Activated effector memory CD4-positive, alpha-beta T cell treated with Interleukin-2 at 50 U/mL for 16 hours (primary cell): Measurements from ENCODE around the gene OR52I1.

Source experiments
- DNase-seq: peaks from one replicate; pipeline ENCODE4 v3.0.0-alpha.2; 2020

OR52I1 gene, protein sequence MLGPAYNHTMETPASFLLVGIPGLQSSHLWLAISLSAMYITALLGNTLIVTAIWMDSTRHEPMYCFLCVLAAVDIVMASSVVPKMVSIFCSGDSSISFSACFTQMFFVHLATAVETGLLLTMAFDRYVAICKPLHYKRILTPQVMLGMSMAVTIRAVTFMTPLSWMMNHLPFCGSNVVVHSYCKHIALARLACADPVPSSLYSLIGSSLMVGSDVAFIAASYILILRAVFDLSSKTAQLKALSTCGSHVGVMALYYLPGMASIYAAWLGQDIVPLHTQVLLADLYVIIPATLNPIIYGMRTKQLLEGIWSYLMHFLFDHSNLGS

DNA sequence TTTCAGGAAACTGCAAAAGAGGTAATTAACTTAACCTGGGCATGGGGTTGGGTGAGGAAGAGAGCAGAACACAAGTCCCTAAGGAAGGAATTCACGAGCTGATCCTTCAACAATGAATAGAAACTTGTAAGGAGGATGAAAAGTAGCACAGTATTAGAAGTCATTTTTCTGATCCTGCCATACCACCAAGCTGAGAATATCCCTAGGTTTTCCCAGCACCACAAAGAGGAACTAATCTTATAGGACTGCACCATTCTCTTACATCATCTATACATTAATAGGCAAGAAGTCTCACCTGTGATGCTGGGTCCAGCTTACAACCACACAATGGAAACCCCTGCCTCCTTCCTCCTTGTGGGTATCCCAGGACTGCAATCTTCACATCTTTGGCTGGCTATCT lies at the start of gene OR52I1:
OR52I1 (plus strand) TSS at position 301 of the 400 bp plus-strand sequence; CDS start at position 301, 0 bp downstream.
- DNase-seq = no peak

DNA sequence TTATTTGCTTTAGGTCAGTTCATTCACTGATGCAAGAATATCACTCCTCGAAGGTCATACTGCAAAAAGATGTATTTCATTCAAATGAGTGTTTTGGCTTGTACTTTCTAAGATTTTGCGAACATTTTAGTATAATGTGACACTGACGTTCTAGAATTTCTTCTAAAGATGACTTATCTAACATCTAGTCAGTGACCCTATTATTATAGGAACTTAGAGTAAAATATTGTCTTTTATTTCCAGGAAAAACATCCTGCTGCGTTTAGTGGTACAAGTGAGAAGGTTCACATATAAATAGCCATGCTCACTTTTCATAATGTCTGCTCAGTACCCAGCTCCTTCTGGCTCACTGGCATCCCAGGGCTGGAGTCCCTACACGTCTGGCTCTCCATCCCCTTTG lies 48.9 kb upstream of the OR52I1 start, which contains the start of gene OR52M1:
OR52M1 (plus strand) TSS at position 301 of the 400 bp plus-strand sequence; CDS start at position 301, 0 bp downstream.
- no peak for DNase-seq

DNA sequence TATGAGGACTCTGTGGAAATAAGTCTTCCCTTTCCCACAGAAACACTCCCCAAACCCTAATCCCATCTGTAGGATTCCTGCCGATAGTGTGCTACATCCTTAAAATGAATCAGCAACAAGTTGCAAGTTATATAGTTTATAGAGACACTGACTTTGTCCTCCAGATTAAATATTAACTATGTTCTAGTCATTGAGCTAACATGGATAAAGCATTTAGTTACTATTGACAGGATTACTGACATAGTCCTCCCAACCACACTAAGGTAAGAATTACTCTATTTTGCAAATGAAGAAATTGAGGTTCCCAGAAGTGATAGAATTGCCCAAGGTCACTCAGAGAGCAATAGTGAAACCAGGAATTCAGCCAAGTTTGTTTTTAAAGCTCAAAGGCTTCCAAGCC lies 47.0 kb upstream of the OR52I1 start:
- no peak for DNase-seq

DNA sequence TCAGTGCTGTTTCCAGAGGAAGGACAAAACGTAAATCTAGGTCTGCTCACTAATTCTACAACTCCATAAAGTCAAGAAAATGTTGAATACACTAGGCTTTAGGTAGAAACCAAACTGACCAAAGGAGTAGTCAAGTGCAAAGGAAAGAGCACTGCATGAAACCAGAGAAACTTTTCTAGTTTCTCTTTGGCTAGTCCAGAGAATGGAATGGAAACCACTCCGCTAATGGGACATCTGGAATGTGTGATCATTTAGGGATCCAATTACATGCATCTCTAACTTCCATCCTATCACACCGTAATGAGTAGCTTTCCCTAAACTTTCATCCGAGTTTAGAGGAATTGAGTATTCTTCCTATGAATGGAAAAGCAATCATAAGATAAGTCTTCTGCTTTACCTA lies 46.4 kb upstream of the OR52I1 start:
- no peak for DNase-seq

DNA sequence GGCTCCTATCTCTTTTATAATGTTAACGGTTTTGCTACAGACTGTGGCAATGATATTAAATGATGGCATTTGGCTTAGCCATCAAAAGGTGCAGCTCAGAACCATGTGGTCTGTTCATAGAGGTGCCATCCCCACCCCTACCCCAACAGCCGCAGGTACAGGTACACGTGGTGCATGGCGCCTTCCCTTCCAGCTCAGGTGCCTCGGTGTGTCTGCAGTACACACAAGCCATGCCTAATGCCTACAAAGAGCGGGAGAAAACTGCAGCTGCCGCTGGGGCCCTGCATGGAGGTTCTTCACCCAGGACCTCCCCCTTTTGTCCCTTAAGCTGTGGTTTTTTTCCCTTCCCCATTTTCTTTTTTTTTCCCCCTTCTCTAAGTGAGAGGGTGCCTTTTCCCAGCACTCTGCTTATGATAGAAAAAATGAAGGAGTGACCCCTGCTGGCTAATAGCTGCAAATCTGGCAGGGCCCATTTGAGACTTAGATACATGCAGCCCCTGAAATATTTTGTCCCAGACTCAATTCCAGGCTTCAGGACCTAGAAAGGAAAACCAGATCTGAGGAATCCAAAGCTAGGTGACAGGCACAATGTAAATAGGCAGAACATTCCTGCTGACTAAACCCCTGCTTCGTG lies 42.4 kb upstream of the OR52I1 start:
- no peak for DNase-seq

DNA sequence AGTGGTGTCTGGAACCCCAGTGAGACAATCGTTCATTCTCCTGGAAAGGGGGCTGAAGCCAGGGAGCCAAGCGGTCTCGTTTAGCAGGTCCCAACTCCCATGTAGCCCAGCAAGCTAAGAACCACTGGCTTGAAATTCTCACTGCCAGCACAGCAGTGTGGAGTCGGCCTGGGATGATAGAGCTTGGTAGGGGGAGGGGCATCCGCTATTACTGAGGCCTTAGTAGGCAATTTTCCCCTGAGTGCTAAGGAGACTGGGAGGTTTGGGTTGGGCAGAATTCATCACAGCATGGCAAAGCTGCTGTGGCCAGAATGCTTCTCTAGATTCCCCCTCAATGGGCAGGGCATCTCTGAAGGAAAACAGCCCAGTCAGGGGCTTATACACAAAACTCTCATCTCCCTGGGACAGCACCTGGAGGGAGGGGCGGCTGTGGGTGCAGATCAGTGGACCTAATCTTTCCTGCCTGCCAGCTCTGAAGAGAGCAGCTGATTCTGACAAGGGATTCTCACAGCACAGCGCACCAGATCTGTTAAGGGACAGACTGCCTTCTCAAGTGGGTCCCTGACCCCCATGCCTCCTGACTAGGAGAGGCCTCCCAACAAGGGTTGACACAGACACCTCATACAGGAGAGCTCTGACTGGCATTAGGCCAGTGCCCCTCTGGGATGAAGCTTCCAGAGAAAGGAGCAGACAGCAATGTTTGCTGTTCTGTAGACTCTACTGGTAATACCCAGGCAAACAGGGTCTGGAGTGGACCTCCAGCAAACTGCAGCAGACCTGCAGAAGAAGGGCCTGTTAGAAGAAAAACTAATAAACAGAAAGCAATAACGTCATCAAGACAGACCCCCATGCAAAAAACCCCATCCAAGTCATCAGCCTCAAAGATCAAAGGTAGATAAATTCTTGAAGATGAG lies 34.1 kb upstream of the OR52I1 start:
- DNase-seq = no peak

DNA sequence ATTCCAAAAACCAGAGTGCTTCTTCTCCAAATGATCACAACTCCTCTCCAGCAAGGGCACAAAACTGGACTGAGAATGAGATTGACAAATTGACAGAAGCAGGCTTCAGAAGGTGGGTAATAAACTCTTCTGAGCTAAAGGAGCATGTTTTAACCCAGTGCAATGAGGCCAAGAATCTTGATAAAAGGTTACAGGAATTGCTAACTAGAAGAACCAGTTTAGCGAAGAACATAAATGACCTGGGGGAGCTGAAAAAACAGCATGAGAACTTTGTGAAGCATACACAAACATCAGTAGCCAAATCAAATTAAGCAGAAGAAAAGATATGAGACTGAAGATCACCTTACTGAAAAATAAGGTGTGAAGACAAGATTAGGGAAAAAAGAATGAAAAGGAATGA lies 33.4 kb upstream of the OR52I1 start:
- DNase-seq = no peak

DNA sequence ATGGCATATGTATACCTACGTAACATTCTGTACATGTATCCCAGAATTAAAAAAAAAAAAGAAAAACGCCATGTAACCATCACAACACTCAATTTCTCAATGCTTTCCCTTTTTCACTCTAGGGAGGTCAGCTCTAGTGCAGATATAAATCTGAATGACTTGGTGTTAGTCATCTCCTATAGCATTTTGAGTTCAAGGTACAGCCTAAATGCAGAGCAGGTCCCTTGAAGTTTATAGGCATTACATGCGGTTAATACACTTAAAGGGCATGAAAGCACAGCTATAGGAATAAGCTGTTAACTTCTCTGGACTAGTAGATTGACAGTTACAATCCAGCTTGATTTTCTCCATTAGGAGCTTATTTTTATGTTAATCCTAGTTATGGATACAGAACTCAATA lies 28.5 kb upstream of the OR52I1 start:
- DNase-seq = no peak

DNA sequence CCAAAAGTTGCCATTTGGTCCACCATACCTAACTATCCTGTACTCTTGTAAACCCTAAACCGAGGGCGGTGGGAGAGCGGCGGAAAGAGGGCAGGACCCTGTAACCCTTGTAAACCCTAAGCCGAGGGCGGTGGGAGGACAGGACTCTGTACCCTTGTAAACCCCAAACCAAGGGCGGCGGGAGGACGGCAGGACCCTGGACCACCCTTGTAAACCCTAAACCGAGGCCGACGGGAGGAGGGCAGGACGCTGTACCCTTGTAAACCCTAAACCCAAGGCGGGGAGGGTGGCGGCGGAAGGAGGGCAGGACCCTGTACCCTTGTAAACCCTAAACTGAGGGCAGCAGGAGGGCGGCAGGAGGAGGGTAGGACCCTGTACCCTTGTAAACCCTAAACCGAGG lies 24.8 kb upstream of the OR52I1 start:
- DNase-seq = no peak

DNA sequence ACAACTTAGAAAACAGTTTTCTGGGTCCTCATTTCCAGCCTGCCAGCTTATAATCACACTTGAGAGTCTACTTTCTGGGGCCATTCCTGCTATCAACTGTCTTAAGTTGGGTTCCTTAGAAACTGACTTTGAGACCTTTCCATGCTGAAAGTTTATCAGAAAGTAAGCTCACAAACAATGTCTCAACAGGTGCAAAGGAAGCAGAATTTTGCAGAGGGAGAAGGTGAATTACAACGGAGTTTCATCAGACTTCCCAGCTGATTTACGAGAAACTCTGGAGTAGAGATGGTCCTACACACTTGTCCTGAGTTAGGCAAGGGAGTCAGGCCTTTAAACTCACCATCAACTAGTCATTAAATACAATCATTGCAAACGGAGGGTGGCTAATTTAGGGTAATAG lies 17.0 kb upstream of the OR52I1 start:
- no peak for DNase-seq

DNA sequence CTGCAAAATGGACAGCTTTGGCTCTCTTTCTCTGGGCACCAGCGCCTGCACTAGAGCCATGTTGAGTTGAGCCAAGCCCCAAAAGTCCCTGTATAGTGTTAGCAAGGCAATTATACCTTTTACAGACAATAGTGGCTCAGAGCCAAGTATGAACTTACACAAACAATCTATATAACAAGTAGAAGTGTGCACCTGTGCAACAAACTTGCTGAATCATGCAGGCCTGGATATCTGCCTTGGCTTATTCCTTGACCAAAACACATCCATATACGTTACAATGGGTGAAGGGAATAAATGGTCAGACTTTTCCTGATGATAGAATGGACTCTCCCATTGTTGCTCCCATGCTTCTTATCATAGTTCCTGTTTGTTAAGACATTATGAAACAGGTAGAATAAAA lies 16.1 kb upstream of the OR52I1 start:
- DNase-seq = no peak

DNA sequence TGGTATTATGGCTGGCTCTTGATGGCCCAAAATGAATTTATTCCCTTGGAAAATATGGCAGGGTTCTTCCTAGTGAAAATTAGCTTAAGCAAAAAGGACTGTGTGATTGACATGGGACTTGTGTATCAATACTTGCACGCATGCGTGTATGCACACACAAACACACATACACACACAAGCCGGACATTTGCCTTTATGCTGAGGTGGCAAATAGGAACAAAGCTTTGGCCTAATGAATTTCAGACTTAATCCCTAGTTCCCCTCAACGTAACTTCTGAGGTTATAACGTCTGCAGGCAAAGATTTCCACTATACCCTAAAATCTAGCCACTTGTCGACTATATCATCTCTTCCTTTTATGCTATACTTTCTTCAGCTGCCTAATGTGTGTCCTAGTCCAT lies 15.2 kb upstream of the OR52I1 start:
- no peak for DNase-seq

DNA sequence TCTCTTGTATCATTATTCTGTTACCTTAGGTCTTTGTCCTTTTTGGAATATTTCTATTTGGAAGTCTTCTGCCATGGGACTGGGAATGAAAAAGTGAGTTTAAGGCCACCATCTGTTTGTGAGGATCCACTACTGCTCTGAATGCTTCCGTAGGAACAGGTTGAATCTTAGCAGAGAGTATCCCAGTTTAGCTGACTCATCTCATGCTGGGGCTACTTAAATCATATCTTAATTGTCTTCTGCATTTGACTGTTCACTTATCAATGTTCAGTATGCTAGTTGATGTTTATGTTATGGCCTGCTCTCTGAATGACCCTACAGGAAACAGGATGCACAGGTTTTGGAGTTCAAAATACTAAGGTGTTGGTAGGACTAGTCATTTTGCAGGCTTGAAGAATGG lies 13.7 kb upstream of the OR52I1 start:
- DNase-seq = no peak

DNA sequence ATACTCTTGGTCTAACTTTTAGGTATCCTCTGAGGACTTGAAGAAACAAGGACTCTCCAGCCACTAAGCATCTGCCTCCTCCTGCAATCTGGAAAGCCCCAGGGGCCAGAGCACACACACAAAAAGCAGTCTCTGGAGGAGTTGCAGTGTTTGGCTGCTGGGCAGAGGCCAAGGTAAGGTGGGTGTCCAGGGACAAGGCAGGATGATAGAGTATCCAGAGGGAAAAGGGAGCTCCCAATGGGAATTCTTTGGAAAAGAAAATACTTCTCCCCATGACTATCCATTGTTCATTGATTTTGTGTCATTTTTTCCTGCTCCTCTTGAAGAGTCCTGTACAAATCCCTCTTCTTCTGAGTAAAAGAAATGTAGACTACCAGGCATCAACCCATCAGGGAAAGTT lies 12.4 kb upstream of the OR52I1 start, which contains the start of gene OR52I2:
OR52I2 (plus strand) TSS at position 301 of the 400 bp plus-strand sequence.
- DNase-seq = no peak

DNA sequence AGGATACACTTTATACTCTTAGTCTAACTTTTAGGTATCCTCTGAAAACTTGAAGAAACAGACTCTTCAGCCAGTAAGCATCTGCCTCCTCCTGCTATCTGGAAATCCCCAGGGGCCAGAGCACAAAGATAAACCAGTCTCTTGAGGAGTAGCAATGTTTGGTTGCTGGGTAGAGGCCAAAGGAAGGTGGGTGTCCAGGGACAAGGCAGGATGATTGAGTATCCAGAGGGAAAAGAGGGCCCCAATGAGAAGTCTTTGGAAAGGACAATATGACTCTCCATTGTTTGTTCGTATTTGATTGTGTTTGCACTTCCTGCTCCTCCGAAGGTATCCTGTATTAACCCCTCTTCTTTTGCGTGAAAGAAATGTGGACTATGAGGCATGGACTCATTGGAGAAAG lies 4.8 kb upstream of the OR52I1 start:
- DNase-seq = no peak

DNA sequence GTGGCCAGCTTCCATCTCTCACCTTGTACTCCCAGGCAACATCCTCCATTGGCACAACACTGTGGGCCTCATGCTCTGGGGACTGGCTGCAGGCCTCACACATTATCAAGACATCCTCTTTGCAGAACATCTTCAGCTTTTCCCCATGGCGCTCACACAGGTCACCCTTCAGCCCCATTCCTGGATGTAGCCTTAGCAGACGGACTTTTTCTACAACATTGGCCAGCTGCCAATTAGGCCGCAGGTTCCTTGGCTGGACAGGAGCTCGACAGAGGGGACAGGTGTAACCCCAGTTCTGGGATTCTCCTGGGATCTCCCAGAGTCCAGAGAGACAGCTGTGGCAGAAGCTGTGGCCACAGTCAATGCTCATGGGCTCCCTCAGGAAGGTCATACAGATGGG lies 11.2 kb downstream of the OR52I1 start:
- DNase-seq = no peak

DNA sequence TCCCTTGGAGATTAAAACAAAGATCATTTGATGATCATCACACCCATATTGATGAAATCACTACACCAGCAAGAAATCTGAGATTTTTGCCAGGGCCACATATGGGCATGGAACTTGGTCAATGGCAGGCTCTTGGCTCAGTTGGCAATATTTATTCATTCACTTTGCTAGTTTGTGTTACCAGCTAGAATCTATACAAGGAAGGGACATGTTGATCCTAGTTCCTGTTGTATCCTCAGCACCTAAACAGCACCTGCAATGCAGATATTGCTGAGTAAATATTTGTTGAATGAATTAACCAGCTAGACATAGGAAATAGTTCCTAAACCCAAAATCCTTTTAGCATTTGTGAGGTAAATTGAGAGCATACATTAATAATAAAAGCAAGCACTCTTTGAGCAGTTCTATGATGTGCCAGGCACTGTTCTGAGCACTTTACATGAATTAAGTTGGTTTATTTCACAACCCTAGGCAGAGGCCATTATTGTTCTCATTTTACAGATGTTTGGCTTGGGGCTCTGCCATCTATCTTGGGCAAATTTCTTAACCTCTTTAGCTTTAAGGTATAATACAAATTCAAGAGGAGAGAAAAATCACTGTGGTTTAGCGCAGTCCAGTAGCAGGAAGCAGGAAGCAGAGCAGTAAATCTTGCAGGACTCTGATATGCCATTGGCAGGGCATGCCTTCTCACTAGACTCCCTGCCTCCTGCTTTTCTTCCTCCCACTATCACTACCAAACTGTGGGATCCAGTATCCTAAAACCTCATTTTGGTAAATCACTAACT lies 12.6 kb downstream of the OR52I1 start:
- DNase-seq = no peak

DNA sequence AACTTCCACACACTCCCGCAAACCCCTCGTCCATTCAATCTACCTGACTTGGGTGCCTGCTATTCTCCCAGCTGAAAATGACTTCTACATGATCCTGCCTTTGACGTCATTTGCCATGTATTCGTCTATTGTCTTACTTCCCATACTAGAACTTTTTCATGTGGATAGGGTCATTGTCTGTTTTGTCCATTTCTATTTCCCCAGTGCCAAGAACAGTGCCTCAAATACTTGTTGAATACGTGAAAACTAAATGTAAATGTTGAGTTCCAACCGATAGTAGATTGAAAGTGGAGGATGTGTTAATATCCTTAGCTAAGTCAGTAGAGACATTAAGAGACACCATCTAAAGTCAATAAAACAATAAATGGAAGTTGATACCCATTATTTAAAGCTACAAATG lies 13.3 kb downstream of the OR52I1 start:
- DNase-seq = no peak

DNA sequence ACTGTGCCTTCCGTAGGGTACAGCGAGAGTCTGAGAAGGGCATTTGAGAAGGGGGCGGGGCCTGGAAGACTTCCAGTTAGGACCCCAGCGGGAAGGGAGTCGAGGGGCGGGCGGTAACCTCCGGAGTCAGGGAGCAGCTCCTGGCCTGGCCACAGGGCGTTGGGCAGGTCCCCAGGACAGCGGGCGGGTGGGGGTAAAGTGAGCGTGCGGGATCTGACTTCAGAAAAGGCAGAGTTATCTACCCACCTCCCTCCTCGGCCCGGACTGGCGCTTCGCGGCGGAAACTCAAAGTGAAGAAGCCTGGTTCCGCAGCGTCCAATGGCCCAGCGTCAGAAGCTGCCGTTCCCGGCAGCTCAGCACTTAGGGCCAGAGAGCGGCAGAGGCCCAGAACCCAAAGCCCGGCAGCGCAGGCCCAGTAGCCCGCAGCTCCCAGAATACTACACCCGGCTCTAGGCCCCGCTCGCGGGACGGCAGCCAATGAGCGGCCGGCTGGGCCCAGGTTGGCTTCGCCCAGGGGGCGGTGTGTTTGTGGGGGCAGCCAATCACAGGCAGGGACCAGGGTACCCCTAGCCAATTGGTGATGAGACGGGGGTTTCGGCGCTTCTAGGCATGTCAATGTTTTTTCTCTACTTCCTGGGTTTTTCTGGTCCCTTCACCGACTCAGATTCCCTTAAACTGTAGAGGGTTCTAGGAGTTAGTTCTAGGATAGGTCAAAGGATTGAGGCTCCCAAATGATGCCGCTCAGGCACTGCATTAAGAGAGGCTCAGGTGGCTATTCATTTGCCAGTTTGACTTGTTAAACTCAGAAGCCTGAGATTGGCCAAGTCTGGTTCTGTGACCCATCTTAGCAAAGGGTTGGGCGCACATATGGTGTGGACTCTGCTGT lies 14.2 kb downstream of the OR52I1 start, which contains the start of gene TRIM68:
TRIM68 (minus strand) TSS at position 451 of the 886 bp plus-strand sequence. CDS start 2,727 bp downstream, outside the sequence.
- DNase-seq = peak; percentile 93

DNA sequence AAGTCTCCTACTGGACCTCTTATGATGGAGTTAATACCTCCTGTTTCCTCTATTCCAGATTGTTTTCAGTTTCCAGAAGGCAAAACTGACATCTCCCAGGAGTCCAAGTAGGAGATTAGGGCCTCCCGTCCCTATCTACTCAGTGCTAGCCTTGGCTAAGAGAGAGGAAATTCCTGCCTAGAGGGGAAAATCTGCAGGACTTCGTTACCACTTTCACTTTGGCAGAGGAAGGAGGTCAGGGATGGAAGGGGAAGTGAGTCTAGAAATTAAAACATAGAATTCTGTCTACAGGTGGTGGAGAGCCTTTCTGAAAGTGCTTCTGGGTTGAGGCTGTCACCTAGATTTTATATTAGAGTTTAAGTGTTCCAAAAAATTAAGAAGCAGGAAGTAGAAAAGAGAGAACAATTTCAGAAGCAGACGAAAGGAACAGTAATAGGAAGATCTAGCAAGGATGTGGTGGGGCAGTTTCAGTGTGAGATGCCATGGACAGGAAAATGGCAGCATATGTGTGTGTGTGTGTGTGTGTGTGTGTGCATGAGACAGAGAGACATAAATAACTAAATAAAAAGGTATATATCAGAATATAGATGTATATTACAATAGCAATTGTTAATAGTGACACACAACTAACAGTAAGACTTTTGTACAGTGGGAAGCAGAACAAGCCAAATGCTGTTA lies 16.6 kb downstream of the OR52I1 start:
- DNase-seq = no peak

DNA sequence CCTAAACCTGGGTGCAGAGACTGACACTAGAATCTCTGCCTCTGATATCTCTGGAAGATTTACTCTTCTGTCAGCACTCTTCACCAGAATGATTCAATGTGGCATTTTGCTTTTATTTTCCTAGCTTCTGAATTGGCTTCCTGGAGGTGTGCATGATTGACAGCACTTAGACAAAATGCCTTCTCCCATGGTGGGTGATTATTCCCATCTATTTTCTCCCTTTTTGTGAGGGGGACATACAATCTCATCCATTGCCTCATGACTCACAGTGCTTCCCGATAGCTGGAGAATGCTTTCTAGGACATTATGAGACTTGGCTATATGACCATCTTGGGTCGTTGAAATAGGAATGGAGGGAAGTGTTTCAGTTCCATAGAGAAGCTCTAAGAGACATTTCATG lies 18.1 kb downstream of the OR52I1 start:
- DNase-seq = no peak
